MCF 10A (cell line): ENCODE measurements around the gene CARHSP1. TPM values are rescaled to one million over a fixed set of nuclear protein-coding genes. Genes with fewer than 3 reads are reported as not detected.

ENCODE experiments used
- BruUV-seq: library from RNA; stranded (reverse); fragments of 400-500 nt; replicated peaks from 2 replicates; lab custom pipeline; 2021; lab: Mats Ljungman, UMichigan
- CTCF ChIA-PET: fragments of 300-600 bp; sonication (Branson Sonifier 250); formaldehyde crosslinking; extraction: SDS; loops from one replicate; lab custom pipeline; 2021; ENCODE audit warnings: antibody characterized with exemption, inconsistent platforms; lab: Yijun Ruan, JAX
- POLR2A ChIA-PET: fragments of 300-600, 350-650 bp; sonication (Branson Sonifier 250); formaldehyde crosslinking; extraction: SDS; loops from one replicate; lab custom pipeline; 2020; ENCODE audit warnings: antibody characterized with exemption, inconsistent platforms; lab: Yijun Ruan, JAX
- DNase-seq: peaks from one replicate; pipeline ENCODE4 v3.0.0-alpha.2; 2018; ENCODE audit not compliant: unreplicated experiment
- H3K27ac Mint-ChIP-seq: one replicate; pipeline ENCODE4 v1.8.0; 2022; ENCODE audit warnings: mild to moderate bottlenecking, low read depth, mixed read lengths; ENCODE audit not compliant: unreplicated experiment
- H3K27me3 Mint-ChIP-seq: one replicate; pipeline ENCODE4 v1.8.0; 2022; ENCODE audit warnings: mixed read lengths; ENCODE audit not compliant: insufficient read depth, unreplicated experiment
- H3K36me3 Mint-ChIP-seq: one replicate; pipeline ENCODE4 v1.8.0; 2022; ENCODE audit warnings: mild to moderate bottlenecking, moderate library complexity, mixed read lengths; ENCODE audit not compliant: insufficient read depth, unreplicated experiment
- H3K4me1 Mint-ChIP-seq: one replicate; pipeline ENCODE4 v1.8.0; 2022; ENCODE audit warnings: mixed read lengths; ENCODE audit not compliant: insufficient read depth, unreplicated experiment
- H3K4me3 Mint-ChIP-seq: one replicate; pipeline ENCODE4 v1.8.0; 2022; ENCODE audit warnings: mild to moderate bottlenecking, moderate library complexity, mixed read lengths; ENCODE audit not compliant: unreplicated experiment
- H3K9me3 Mint-ChIP-seq: one replicate; pipeline ENCODE4 v1.8.0; 2022; ENCODE audit warnings: mixed read lengths; ENCODE audit not compliant: unreplicated experiment
- CTCF ChIP-seq: fragments of 200-600 bp; IDR thresholded peaks from one replicate; pipeline ENCODE4 v1.8.0; 2022; ENCODE audit warnings: antibody characterized with exemption, mild to moderate bottlenecking; ENCODE audit not compliant: unreplicated experiment
- intact Hi-C: fragments of 100-400 bp; cut with micrococcal nuclease; formaldehyde crosslinking; loops from 2 replicates; pipeline ENCODE4 v1.14.1; 2022
- total RNA-seq: library from RNA; stranded (reverse); gene quantifications from 2 replicates; pipeline ENCODE4 v1.2.3, GENCODE V29; 2022

Gene CARHSP1
- total RNA-seq, 1 experiment from 2014 or later: 27.8 TPM

- no peaks in the 10 kb centered on the region for H3K27me3 Mint-ChIP-seq
- no peak for DNase-seq
- no peak for TF ChIP-seq CTCF
- POLR2A ChIA-PET: interaction anchor here (0.6 to 0.7 kb wide), 3 partner anchors 14 to 1121 kb away, joined by 3 read pairs; partner anchors contain the start of gene TMEM186
- intact Hi-C loops: no loop called here
- H3K4me3 Mint-ChIP-seq: no peak overlapping the region
- H3K36me3 Mint-ChIP-seq: peaks cover 24% of the 10 kb centered on the region
- peaks cover 22% of the 10 kb centered on the region for H3K4me1 Mint-ChIP-seq
- H3K9me3 Mint-ChIP-seq: no peaks in the 10 kb centered on the region
- BruUV-seq: no TSS peak
- CTCF ChIA-PET: interaction anchor here (1.0 to 1.3 kb wide), 3 partner anchors 16 to 240 kb away, joined by 3 read pairs; no protein-coding TSS in a partner anchor
- H3K27ac Mint-ChIP-seq: peak overlapping the region; percentile 59
These were observed 6.3 kb downstream of the CARHSP1 start for GRCh38 chr16:8862309-8863130.

GRCh38 chr16:8861563-8862308 is 7.1 kb downstream of the CARHSP1 start:
- Mint-ChIP-seq H3K9me3 (no peaks in the 10 kb centered on the region), H3K4me3 (no peak overlapping the region), H3K36me3 (peaks cover 32% of the 10 kb centered on the region), H3K4me1 (peaks cover 16% of the 10 kb centered on the region), H3K27me3 (no peaks in the 10 kb centered on the region), H3K27ac (peak overlapping the region; percentile 59)
- POLR2A ChIA-PET: no interaction called here
- intact Hi-C loops: no loop called here
- BruUV-seq: no TSS peak
- no peak for TF ChIP-seq CTCF
- DNase-seq: no peak
- CTCF ChIA-PET: interaction anchor here (0.6 to 1.3 kb wide), 7 partner anchors 12 to 1808 kb away, joined by 3 to 5 read pairs (median 3); no protein-coding TSS in a partner anchor

DNA sequence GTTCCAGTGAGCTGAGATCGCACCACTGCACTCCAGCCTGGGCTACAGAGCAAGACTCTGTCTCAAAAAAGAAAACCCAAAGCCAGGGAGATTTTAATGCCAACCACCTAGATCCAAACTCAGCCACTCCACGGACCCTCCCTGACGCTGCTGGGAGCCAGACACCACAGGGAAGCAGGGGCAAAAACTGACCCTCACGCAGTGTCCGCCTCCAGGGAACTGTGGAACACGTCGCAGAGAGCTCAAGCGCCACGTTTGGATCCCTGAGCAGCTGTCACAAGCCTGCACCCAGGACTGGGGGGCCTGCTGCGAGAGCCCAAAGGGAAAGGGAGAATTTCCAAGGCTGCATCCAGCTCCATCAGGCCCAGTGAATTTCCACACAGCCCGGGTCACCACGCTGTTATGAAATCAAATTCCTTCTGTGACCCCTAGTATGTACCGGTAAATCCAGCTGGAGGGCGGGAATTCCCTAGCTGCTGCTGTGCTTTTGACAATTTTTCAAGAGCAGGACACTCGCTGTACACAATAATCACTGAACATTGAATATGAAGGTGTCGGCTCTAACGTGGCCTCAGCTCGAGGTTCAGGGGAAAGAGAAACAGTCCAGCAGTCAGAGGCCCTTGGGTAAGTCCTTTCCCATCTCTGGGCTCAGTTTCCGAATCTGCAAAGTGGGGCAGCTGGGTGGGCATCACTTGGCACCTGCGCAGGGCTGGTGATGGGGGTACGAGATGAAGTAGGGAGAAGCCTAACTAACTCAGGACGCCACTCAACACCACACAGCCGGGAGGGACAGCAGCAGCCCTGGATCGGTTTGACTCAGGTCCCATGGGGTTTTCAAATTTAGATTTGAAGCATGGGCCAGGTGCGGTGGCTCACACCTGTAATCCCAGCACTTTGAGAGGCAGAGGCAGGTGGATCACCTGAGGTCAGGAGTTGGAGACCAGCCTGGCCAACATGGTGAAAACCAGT is 8.6 kb downstream of the CARHSP1 start:
- H3K4me3 Mint-ChIP-seq: no peak overlapping the region
- no TSS peak for BruUV-seq
- H3K27me3 Mint-ChIP-seq: no peaks in the 10 kb centered on the region
- peaks cover 12% of the 10 kb centered on the region for H3K4me1 Mint-ChIP-seq
- DNase-seq: peak; percentile 66
- POLR2A ChIA-PET: interaction anchor here (0.7 to 1.1 kb wide), 2 partner anchors 8 to 11 kb away, joined by 3 to 4 read pairs; partner anchors contain the start of gene CARHSP1
- no peaks in the 10 kb centered on the region for H3K9me3 Mint-ChIP-seq
- intact Hi-C loops: no loop called here
- CTCF ChIA-PET: interaction anchor here (0.9 to 1.8 kb wide), 2 partner anchors 20 to 23 kb away, joined by 3 to 12 read pairs; no protein-coding TSS in a partner anchor
- H3K27ac Mint-ChIP-seq: no peak overlapping the region
- H3K36me3 Mint-ChIP-seq: peaks cover 36% of the 10 kb centered on the region
- TF ChIP-seq CTCF: no peak
